GM21619 (cell line): ENCODE results near the gene AGFG2.

Experiments used
- ATAC-seq: cut with Tn5 transposase; IDR thresholded peaks from one replicate; pipeline ENCODE4 v1.9.1; 2021; ENCODE audit not compliant: unreplicated experiment

Gene AGFG2

DNA sequence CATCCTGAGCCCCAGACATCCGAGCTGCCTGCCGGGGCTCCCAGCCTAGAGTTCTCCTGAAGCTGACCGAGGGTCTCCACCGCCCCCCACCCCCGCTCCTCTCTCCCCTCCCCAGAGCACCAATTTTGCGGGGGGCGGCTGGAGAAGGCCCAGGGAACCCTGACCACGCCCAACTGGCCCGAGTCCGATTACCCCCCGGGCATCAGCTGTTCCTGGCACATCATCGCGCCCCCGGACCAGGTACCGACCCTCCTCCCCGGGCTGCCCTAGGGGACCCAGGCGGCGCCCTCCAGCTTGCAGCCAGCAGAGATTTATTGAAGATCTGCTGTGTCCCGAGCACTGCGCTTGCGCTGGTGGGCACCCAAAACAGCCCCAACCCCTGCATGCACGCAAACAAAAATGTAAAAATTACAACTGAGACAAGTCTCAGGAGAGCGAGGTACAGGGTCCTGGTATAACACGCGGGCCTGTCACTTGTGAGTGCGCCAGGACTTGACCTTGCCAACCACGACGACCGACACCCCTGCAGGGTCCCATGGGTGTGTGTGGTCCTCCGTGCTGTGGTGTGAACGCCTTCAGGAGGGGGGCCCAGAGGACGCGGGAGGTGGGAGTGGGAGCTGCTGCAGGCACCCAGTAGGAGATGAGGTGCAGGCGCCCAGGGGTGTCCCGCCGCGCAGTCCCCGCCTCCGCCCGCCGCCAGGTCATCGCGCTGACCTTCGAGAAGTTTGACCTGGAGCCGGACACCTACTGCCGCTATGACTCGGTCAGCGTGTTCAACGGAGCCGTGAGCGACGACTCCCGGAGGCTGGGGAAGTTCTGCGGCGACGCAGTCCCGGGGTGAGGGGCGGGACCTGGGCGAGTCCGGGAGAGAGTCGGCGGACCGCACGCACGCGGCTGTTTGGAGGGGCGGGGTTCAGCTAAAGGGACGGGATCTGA, 66.2 kb downstream of the AGFG2 start:
- ATAC-seq, result no peak

DNA sequence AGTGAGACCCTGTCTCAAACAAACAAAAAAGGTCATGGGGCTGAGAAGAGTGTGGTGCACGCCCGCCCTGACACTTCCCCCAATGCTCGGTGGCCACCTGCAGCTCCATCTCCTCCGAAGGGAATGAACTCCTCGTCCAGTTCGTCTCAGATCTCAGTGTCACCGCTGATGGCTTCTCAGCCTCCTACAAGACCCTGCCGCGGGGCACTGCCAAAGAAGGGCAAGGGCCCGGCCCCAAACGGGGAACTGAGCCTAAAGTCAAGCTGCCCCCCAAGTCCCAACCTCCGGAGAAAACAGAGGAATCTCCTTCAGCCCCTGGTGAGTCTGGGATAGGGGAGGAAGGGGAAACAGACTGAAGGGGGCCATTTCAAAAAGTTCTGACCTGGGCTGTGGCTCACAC, 67.3 kb downstream of the AGFG2 start:
- no peak for ATAC-seq

GRCh38 chr7:100607111-100607510, 68.1 kb downstream of the AGFG2 start:
- no peak for ATAC-seq

GRCh38 chr7:100609958-100610357, 71.0 kb downstream of the AGFG2 start:
- no peak for ATAC-seq

DNA sequence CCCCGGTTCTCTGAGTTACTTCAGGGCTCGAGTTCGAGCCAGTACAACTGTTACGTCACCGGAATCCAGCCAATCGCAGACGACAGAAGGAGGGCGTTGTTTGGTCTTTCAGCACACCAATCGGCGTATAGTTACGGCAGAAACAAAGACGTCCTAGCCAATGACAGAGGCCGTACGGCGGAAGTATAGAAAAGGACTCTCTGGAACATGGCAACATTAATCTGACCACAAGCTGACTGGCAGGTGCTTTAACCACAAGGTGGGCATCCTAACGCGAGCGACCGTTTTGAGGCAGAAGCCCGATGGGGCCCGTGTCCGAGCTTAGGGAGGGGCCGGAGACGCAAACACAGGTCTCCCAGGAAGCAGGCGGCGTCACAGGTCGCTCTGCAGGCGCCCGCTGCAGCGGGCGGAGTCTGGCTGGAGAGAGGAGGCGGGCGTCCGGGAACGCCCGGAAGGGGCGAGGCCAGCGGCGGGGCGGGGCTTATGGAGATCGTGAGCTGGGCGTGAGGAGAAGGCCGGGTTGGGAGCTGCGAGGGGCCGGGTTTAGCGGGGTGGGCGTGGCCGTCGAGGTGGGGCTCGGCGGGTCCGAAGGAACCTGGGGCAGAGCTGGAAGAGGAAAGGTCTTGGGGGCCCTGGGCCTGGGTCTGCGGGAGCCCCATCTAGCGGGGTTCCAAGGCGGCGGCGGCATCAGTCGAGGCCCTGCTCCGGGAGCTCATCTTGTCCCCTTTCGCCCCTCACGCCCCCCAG, 73.2 kb downstream of the AGFG2 start, which contains the start of gene MOSPD3:
Gene MOSPD3, plus strand, starts transcription at position 558 of the 747 bp plus-strand sequence. CDS start 252 bp downstream, outside the sequence.
- peak; percentile 88 for ATAC-seq

DNA sequence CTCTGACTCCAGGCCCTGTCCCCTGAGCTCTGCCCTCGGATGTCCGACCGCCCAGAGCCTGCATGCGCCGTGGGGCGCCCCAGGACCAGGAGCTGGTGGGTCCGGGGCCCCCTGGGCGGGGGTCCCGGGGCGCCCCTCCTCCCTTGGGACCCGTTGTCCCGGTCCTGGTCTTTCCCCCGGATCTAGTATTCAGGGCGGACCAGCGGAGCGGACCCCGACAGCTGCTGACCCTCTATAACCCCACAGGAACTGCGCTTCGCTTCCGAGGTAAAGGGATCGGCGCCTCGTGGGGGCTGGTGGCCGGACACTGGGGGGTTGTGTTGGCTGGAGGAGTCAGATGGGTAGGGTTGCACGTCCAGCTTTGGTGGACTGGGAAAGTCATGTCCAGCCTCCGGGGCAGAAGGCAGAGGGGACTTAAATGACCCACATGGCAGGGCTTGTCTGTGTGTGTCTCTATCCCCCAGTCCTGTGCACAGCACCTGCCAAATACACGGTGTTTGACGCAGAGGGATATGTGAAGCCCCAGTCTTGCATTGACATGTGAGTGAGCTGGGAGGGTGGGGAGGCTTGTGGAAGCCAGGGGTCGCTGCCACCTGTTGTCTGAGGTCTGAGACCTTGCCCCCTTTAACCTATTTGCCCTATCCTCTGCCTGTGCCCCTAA, 73.9 kb downstream of the AGFG2 start:
- peak; percentile 5 for ATAC-seq

DNA sequence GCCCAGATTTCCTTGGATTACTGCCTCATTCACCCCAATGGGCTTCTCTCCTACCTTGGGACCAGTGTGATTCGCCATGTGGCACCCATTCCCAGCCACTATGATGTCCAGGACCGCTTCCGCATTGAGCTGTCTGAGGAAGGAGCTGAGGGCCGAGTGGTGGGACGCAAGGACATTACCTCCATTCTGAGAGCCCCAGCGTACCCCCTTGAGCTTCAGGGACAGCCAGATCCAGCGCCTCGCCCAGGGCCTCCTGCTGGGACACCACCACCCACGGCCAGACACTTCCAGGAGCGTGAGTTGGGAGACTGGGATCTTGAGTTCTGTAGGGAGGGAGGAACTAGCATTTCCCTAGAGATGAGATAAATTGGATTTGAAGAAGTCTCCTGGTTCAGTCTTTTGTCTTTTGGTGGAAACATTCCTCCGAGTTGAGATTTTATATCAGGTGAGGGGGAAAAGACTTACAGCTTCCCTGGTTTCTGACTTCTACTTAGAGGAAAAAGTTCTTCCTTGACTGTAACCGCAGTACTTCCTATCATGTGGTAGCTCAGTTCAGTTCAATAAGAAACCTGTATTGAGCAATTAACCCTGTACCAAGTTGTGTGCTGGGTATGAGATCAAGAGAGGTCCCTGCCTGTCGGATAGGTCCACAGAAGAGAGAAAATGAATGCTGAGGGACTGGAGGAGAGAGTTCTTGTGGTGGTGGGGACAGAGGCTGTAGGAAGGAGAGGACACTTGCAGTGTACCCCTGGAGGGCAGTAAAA, 74.6 kb downstream of the AGFG2 start:
- no peak for ATAC-seq

DNA sequence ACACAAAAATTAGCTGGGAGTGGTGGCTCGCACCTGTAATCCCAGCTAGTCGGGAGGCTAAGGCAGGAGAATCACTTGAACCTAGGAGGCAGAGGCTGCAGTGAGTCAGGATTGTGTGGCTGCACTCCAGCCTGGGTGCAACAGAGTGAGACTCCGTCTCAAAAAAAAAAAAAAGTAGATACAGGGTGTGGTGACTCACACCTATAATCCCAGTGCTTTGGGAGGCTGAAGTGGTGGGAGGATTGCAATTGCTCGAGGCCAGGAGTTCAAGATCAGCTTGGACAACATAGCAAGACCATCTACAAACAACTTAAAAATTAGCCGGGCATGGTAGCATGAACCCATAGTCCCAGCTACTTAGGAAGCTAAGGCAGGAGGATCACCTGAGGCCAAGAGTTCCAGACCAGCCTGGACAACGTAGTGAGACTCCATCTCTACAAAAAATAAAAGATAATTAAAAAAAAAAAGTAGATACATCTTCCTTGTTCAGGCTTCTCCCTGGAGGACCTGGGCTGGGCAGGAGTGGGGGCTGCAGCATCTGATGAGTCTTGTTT, 75.4 kb downstream of the AGFG2 start:
- ATAC-seq, result no peak
